GM21515 (cell line): ENCODE data around the gene CENPA.

ENCODE experiments used
- ATAC-seq: cut with Tn5 transposase; IDR thresholded peaks from one replicate; pipeline ENCODE4 v1.9.1; 2021; ENCODE audit not compliant: unreplicated experiment

CENPA gene

DNA sequence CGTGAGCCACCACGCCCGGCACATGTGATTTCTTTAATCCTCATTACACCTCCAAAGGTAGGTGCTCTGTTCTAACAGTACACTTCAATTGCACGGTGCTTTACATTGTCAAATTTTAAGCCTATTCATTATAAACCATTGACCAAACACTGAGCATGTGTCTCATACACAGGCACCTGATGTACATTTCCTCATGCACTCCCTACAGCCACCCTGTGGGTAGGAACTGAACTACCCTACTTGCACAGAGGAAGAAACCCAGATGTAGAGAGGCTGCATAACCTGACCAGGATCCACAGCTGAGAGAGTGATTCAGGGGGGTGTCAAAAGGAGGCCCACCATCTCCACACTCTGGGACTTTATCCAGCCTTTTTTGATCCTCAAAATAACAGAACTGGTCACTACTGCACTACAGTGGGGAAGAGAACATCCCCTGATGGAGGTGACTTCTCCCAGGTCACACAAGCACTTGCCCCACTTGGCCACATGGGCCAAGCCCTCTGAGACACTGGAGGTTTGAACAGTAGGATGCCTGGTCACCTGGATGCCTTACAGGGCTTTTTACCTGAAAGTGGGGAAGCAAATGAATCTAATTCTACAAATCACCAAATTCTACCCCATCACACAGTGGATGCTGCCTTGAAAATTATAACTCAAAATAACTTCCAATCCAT, 55.2 kb downstream of the CENPA start:
- no peak for ATAC-seq

DNA sequence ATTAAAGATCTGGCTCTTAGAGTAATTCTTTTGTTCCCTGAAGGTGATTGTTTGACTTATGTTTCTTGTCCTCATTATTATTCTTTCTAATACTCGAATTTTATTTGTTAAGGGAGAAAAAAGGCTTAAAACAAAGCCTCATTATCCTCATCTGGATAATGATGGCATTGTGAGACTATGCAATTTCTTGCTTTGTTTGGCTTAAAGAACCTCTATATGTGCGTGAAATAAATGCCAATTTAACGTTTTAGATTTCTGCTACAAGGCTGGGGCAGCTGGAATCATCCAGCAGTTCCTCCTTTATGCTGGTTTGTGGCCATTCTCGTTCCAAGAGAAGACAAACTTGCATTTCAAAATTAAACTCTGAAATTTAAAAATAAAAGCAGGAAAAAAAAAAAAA, 57.2 kb downstream of the CENPA start:
- no peak for ATAC-seq
